OCI-LY3 (cell line): ENCODE results near the gene PPP2R5C.

Source experiments
- CTCF ChIP-seq: fragments of 200-600, 300-600 bp; sonication (generic); IDR thresholded peaks from 2 replicates; pipeline ENCODE4 v1.5.1; 2014; ENCODE audit warnings: antibody characterized with exemption, low read length, low read depth
- EZH2phosphoT487 ChIP-seq: fragments of 200-600 bp; shearing (Covaris generic); IDR thresholded peaks from 2 replicates; pipeline ENCODE4 v1.6.1; 2018; ENCODE audit warnings: antibody characterized with exemption, mixed run types, low read depth

- TF ChIP-seq CTCF (no peak), EZH2phosphoT487 (no peak)
These were observed 87.6 kb downstream of the PPP2R5C start for GRCh38 chr14:101849125-101849524.
